ENCODE measurements around the gene L3MBTL4.
A peak's percentile ranks its signal among the peaks of the same experiment; 100 is the strongest.

The L3MBTL4 gene

DNA sequence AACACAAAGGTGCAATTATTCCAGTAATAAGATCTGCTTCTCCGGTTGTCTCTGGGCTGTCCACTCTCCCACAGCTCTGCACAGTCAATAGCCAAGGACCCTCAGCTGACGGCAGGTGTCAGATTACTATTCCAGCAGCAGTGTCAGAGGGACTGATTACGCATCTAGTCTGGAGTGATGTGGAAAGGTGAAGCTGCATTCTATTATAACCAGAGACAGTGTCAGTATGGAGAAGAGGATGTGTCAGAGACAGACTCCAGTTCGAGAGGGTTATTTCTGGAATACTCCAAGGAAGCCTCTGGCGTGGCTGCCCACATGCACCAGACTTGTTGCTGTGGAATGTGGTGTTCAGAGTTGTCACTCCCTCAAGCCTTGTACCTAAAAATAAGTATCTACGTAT is 355.8 kb downstream of the L3MBTL4 start:
- Histone ChIP-seq H3K4me1 (ENCODE audit: control insufficient read depth, insufficient read depth, low read depth, low read length) (peaks cover 8% of the 10 kb centered on the region), H2BK12ac (ENCODE audit: low read length in 2 of 2) (no peak overlapping the region), H2AK5ac (ENCODE audit: low read length, severe bottlenecking) (no peak overlapping the region), H3K9ac (ENCODE audit: low read length) (no peak overlapping the region), H3K14ac (ENCODE audit: low read length in 2 of 2) (no peak overlapping the region), H3K27ac (ENCODE audit: low read length, poor library complexity, severe bottlenecking) (no peak overlapping the region), H3K79me1 (replicated peaks; ENCODE audit: low read length, poor library complexity, severe bottlenecking) (no peaks in the 10 kb centered on the region), H2BK15ac (ENCODE audit: low read depth, poor library complexity, severe bottlenecking) (no peak overlapping the region), H3K36me3 (ENCODE audit: control insufficient read depth in 1 of 2, insufficient read depth in 2 of 2, low read depth in 1 of 2, low read length in 2 of 2) (no peaks in the 10 kb centered on the region), H3K4me3 (ENCODE audit: insufficient read depth in 1 of 2, low read depth in 1 of 2, low read length in 2 of 2) (no peak overlapping the region), H3K4me2 (ENCODE audit: low read length, poor library complexity, severe bottlenecking) (no peak overlapping the region), H3K23ac (ENCODE audit: low read length in 2 of 2) (no peak overlapping the region), H4K91ac (ENCODE audit: low read length) (no peak overlapping the region), H3K18ac (ENCODE audit: low read depth in 1 of 2, low read length in 2 of 2) (no peak overlapping the region), H3K9me3 (ENCODE audit: control insufficient read depth, low read length) (no peaks in the 10 kb centered on the region), H3K4ac (ENCODE audit: low read depth in 1 of 2, low read length in 2 of 2) (no peak overlapping the region), H2BK5ac (ENCODE audit: low read depth, low read length, poor library complexity, severe bottlenecking) (no peak overlapping the region), H3K27me3 (ENCODE audit: control insufficient read depth in 1 of 2, insufficient read depth in 1 of 2, low read length in 2 of 2) (no peaks in the 10 kb centered on the region), H2AFZ (ENCODE audit: low read depth, low read length) (no peak overlapping the region), H4K8ac (ENCODE audit: low read length) (no peak overlapping the region), H2BK120ac (ENCODE audit: low read depth, low read length) (no peak overlapping the region)
- DNase-seq, result peak; percentile 47
- WGBS, result 60% methylated on average over 5 of the region's 6 CpGs

DNA sequence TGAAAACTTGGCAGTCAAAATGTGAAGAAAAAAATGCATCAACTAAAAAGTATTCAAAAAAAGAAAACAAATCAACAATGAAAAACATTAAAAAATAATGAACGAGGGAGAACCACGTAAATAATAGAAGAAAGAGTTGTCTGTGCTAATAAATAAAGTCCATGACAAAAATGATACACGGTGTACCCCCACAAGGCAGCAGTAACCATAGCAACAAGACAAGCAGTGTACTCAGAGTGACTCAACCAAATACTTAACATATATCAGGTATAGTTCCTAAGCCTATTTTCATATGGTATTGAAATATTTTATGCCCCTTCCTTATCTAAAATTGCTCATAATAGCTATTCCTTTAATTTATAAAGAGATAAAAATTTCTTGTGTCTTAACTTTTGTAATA is 357.1 kb downstream of the L3MBTL4 start:
- Histone ChIP-seq H3K4me3 (ENCODE audit: insufficient read depth in 1 of 2, low read depth in 1 of 2, low read length in 2 of 2) (no peak overlapping the region), H3K18ac (ENCODE audit: low read depth in 1 of 2, low read length in 2 of 2) (no peak overlapping the region), H3K27me3 (ENCODE audit: control insufficient read depth in 1 of 2, insufficient read depth in 1 of 2, low read length in 2 of 2) (no peaks in the 10 kb centered on the region), H2AK5ac (ENCODE audit: low read length, severe bottlenecking) (no peak overlapping the region), H2BK120ac (ENCODE audit: low read depth, low read length) (no peak overlapping the region), H3K79me1 (replicated peaks; ENCODE audit: low read length, poor library complexity, severe bottlenecking) (no peaks in the 10 kb centered on the region), H2BK15ac (ENCODE audit: low read depth, poor library complexity, severe bottlenecking) (no peak overlapping the region), H3K23ac (ENCODE audit: low read length in 2 of 2) (no peak overlapping the region), H3K4me1 (ENCODE audit: control insufficient read depth, insufficient read depth, low read depth, low read length) (peaks cover 8% of the 10 kb centered on the region), H3K9ac (ENCODE audit: low read length) (no peak overlapping the region), H3K14ac (ENCODE audit: low read length in 2 of 2) (no peak overlapping the region), H2BK12ac (ENCODE audit: low read length in 2 of 2) (no peak overlapping the region), H4K91ac (ENCODE audit: low read length) (no peak overlapping the region), H3K27ac (ENCODE audit: low read length, poor library complexity, severe bottlenecking) (no peak overlapping the region), H2AFZ (ENCODE audit: low read depth, low read length) (no peak overlapping the region), H3K36me3 (ENCODE audit: control insufficient read depth in 1 of 2, insufficient read depth in 2 of 2, low read depth in 1 of 2, low read length in 2 of 2) (no peaks in the 10 kb centered on the region), H3K4ac (ENCODE audit: low read depth in 1 of 2, low read length in 2 of 2) (no peak overlapping the region), H4K8ac (ENCODE audit: low read length) (no peak overlapping the region), H3K4me2 (ENCODE audit: low read length, poor library complexity, severe bottlenecking) (no peak overlapping the region), H2BK5ac (ENCODE audit: low read depth, low read length, poor library complexity, severe bottlenecking) (no peak overlapping the region), H3K9me3 (ENCODE audit: control insufficient read depth, low read length) (no peaks in the 10 kb centered on the region)
- 47% methylated on average over 3 of the region's 3 CpGs for WGBS
- no peak for DNase-seq

DNA sequence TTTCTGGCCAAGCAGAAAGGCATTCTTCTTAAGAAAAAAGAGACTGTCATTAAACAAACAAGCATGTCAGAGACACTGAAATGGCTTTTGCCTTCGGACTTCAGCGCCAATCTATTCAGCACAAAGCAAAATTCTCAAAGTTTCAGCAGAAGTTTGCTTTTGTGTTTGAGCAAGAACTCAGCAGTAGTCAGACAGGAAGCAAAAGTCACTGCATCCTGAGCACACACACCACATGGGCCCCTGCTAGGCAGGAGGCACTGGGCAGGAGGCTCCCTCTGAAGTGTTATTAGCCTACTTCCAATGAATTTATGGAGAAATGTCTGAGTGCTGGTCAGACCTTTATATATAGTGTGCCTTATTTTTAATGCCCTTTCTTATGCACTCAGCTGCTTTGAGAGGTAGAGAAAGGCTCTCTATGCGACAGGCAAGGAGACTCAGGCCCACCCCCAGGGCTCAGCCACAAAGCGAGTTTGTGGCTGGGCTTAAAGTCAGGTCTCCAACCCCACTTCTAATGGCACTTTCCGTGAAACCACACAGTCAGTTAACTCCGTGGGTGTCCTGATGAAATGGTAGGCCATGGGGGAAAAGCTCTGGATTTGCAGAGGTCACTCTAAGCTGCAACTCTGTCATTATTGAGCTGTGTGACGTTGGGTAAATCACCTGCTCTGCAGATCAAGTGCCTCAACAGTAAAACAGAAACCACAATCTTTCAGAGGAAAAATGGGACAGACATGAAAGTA is 358.4 kb downstream of the L3MBTL4 start:
- no peak overlapping the region for H3K18ac ChIP-seq (ENCODE audit: low read depth in 1 of 2, low read length in 2 of 2)
- H3K4me2 ChIP-seq (ENCODE audit: low read length, poor library complexity, severe bottlenecking), result peak overlapping the region; percentile 31
- H2BK15ac ChIP-seq (ENCODE audit: low read depth, poor library complexity, severe bottlenecking), result no peak overlapping the region
- peaks cover 8% of the 10 kb centered on the region for H3K4me1 ChIP-seq (ENCODE audit: control insufficient read depth, insufficient read depth, low read depth, low read length)
- no peaks in the 10 kb centered on the region for H3K9me3 ChIP-seq (ENCODE audit: control insufficient read depth, low read length)
- peak overlapping the region; percentile 39 for H3K9ac ChIP-seq (ENCODE audit: low read length)
- H4K8ac ChIP-seq (ENCODE audit: low read length), result no peak overlapping the region
- H4K91ac ChIP-seq (ENCODE audit: low read length), result no peak overlapping the region
- H3K36me3 ChIP-seq (ENCODE audit: control insufficient read depth in 1 of 2, insufficient read depth in 2 of 2, low read depth in 1 of 2, low read length in 2 of 2), result no peaks in the 10 kb centered on the region
- H3K14ac ChIP-seq (ENCODE audit: low read length in 2 of 2), result no peak overlapping the region
- H2AK5ac ChIP-seq (ENCODE audit: low read length, severe bottlenecking), result no peak overlapping the region
- H3K27me3 ChIP-seq (ENCODE audit: control insufficient read depth in 1 of 2, insufficient read depth in 1 of 2, low read length in 2 of 2), result no peaks in the 10 kb centered on the region
- no peak overlapping the region for H3K4ac ChIP-seq (ENCODE audit: low read depth in 1 of 2, low read length in 2 of 2)
- H2AFZ ChIP-seq (ENCODE audit: low read depth, low read length), result no peak overlapping the region
- H3K27ac ChIP-seq (ENCODE audit: low read length, poor library complexity, severe bottlenecking), result peak overlapping the region; percentile 62
- H2BK120ac ChIP-seq (ENCODE audit: low read depth, low read length), result no peak overlapping the region
- no peaks in the 10 kb centered on the region for H3K79me1 ChIP-seq (replicated peaks; ENCODE audit: low read length, poor library complexity, severe bottlenecking)
- peak; percentile 63 for DNase-seq
- WGBS, result 43% methylated on average over 7 of the region's 7 CpGs
- H2BK12ac ChIP-seq (ENCODE audit: low read length in 2 of 2), result peak overlapping the region in 1 of 2 experiments; percentile 18
- no peak overlapping the region for H3K23ac ChIP-seq (ENCODE audit: low read length in 2 of 2)
- peak overlapping the region in 1 of 2 experiments; percentile 11 for H3K4me3 ChIP-seq (ENCODE audit: insufficient read depth in 1 of 2, low read depth in 1 of 2, low read length in 2 of 2)
- H2BK5ac ChIP-seq (ENCODE audit: low read depth, low read length, poor library complexity, severe bottlenecking), result no peak overlapping the region

DNA sequence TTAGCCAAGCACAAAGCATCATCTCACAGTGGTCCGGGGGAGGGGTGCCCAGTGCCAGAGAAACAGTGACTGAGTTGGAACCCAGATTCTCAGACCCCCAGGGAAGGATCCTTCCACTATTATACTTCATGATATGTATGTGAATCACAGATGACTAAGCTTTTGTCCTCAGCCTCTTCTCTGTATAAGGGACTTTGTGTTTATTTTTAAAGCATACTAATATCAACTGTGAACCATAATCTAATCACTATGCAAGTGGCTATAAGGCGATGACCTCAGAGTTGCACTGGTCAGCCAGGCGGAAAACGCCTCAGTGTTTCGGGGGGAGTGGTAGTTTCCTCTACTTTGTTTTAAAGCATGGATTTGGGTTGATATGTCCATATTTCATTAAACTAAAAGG is 359.0 kb downstream of the L3MBTL4 start:
- Histone ChIP-seq H2BK12ac (ENCODE audit: low read length in 2 of 2) (no peak overlapping the region), H3K27me3 (ENCODE audit: control insufficient read depth in 1 of 2, insufficient read depth in 1 of 2, low read length in 2 of 2) (no peaks in the 10 kb centered on the region), H4K91ac (ENCODE audit: low read length) (no peak overlapping the region), H2BK5ac (ENCODE audit: low read depth, low read length, poor library complexity, severe bottlenecking) (no peak overlapping the region), H3K27ac (ENCODE audit: low read length, poor library complexity, severe bottlenecking) (peak overlapping the region; percentile 62), H3K36me3 (ENCODE audit: control insufficient read depth in 1 of 2, insufficient read depth in 2 of 2, low read depth in 1 of 2, low read length in 2 of 2) (no peaks in the 10 kb centered on the region), H2BK15ac (ENCODE audit: low read depth, poor library complexity, severe bottlenecking) (no peak overlapping the region), H4K8ac (ENCODE audit: low read length) (no peak overlapping the region), H2AFZ (ENCODE audit: low read depth, low read length) (no peak overlapping the region), H3K14ac (ENCODE audit: low read length in 2 of 2) (no peak overlapping the region), H3K4ac (ENCODE audit: low read depth in 1 of 2, low read length in 2 of 2) (no peak overlapping the region), H3K9me3 (ENCODE audit: control insufficient read depth, low read length) (no peaks in the 10 kb centered on the region), H3K18ac (ENCODE audit: low read depth in 1 of 2, low read length in 2 of 2) (no peak overlapping the region), H2BK120ac (ENCODE audit: low read depth, low read length) (no peak overlapping the region), H3K79me1 (replicated peaks; ENCODE audit: low read length, poor library complexity, severe bottlenecking) (no peaks in the 10 kb centered on the region), H3K4me1 (ENCODE audit: control insufficient read depth, insufficient read depth, low read depth, low read length) (peaks cover 8% of the 10 kb centered on the region), H3K9ac (ENCODE audit: low read length) (peak overlapping the region; percentile 39), H2AK5ac (ENCODE audit: low read length, severe bottlenecking) (no peak overlapping the region), H3K4me2 (ENCODE audit: low read length, poor library complexity, severe bottlenecking) (no peak overlapping the region), H3K23ac (ENCODE audit: low read length in 2 of 2) (no peak overlapping the region), H3K4me3 (ENCODE audit: insufficient read depth in 1 of 2, low read depth in 1 of 2, low read length in 2 of 2) (peak overlapping the region in 1 of 2 experiments; percentile 11)
- 0% methylated on average over 4 of the region's 5 CpGs for WGBS
- DNase-seq, result peak; percentile 74
